Prostate gland (tissue), 2 donors: Measurements from ENCODE around the gene MBNL2.

Experiments
- CTCF ChIP-seq, 4 experiments: fragments of 200-600 bp in 2 of 4; fragments of 450-650 bp in 2 of 4; sonication (generic) in 2 of 4; IDR thresholded peaks; 1 replicate in 3 of 4; 2 replicates in 1 of 4; pipeline ENCODE4 v1.5.1; 2016 to 2019; ENCODE audit warnings: antibody characterized with exemption in 4 of 4, mild to moderate bottlenecking in 2 of 4, moderate library complexity in 2 of 4
- POLR2A ChIP-seq: fragments of 450-650 bp; IDR thresholded peaks from one replicate; pipeline ENCODE4 v1.6.1; 2016; ENCODE audit warnings: antibody characterized with exemption, mild to moderate bottlenecking

- TF ChIP-seq POLR2A (no peak), CTCF (IDR thresholded peaks at IDR 0.05) (no peak)
Measured at GRCh38 chr13:97261254-97262005, 39.3 kb downstream of the MBNL2 start.
